Measurements from ENCODE around the gene VASH1. TPM values are rescaled to one million over a fixed set of nuclear protein-coding genes. Genes with fewer than 3 reads are reported as not detected.

VASH1 gene
- total RNA-seq, 8 experiments from 2014 or later = 1.1 to 29.5 (median 13.4) TPM

DNA sequence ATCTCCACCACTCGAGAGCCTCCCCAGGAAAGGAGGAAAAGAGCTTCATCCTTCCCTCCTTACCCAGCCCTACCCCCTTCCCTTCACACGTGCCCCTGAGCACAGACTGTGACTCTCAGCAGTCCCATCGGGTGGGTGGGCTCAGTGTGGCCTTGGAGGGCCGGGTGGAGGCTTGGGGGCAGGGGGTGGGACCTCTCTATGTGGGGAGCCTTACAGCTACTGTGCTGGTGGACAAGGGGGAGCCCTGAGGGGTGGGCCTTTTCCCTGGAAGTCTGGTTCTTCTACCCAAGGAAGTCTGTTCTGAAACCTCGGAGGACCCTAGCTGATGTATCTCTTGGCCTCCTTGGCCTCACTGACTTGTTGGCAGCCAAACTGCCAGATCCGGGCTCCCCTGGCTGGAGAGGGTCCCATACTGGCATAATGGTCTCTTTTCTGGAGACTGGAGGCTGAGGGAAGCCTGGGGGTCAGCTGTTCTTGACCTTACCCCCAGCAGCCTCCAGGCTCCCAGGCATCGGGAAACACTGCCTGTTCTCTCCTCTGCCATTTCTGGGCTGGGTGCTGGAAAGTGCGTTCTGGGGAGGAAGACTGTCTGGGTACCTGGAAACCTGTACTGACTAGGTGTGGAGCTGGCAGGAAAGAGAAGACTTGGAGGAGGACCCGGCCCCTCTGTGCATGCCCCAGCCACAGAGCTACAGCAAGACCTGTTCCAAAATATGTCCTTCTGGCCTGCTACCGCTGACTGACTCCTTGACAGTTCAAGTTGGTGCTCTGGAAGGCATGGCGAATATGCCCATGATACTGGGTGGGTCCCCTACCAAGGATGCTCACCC, 7.6 kb downstream of the VASH1 start:
- peak in 1 of 8 experiments; percentile 38 for ATAC-seq (replicated peaks in 6 of 8)
- in situ Hi-C loops (cut with MboI; ENCODE audit: low pct_unique_long_range_greater_than_20kb in 2 of 9, low sequenced_read_pairs in 9 of 9, unreplicated experiment in 9 of 9) = no loop called here
- H3K27ac ChIP-seq = no peak overlapping the region
- H3K4me3 ChIP-seq = no peak overlapping the region
- peaks cover 19 to 37% of the 10 kb centered on the region in 2 donors for H3K4me1 ChIP-seq (replicated peaks in 1 of 2)
- 57 to 100% (median 80%) methylated on average over 1 to 5 of the region's 11 CpGs; no CpG with 5 or more reads in 3 of the 10 experiments for WGBS, 10 experiments

DNA sequence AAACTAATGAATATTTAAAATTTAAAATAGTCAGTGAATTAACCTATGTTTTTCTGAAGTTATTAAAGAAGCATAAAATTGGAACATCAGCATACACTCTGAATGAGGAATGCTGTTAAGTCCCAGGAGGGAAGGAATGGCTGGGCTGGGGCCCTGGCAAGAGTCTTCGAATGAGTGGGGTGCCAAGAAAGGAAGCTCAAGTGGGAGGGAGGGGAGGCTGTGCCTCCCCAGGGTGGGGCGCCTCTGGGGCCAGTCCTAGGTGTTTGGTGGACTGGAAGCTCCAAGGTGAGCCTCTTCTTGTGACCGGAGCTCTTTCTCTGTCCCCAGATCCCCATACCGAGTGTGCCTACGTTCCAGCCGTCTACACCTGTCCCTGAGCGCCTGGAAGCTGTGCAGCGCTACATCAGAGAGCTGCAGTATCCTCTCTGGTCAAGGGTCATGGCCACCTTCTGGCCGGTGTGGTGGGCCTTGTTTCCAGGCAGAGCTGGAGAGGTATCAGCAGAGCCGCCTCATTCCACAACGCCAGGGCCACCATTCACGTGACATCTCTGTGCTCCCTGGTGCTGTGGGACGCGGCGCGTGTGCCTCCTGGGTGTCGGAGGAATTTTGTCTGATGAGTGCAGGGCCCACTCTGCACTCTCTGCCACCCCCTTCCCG, 8.5 kb downstream of the VASH1 start:
- no peak overlapping the region for H3K27ac ChIP-seq
- no peak overlapping the region for H3K4me3 ChIP-seq
- WGBS, 10 experiments = 90 to 100% (median 100%) methylated on average over 1 to 10 of the region's 18 CpGs; no CpG with 5 or more reads in 4 of the 10 experiments
- in situ Hi-C loops (cut with MboI; ENCODE audit: low pct_unique_long_range_greater_than_20kb in 2 of 9, low sequenced_read_pairs in 9 of 9, unreplicated experiment in 9 of 9) = no loop called here
- peaks cover 13 to 32% of the 10 kb centered on the region in 2 donors for H3K4me1 ChIP-seq (replicated peaks in 1 of 2)
- ATAC-seq (replicated peaks in 6 of 8) = no peak

DNA sequence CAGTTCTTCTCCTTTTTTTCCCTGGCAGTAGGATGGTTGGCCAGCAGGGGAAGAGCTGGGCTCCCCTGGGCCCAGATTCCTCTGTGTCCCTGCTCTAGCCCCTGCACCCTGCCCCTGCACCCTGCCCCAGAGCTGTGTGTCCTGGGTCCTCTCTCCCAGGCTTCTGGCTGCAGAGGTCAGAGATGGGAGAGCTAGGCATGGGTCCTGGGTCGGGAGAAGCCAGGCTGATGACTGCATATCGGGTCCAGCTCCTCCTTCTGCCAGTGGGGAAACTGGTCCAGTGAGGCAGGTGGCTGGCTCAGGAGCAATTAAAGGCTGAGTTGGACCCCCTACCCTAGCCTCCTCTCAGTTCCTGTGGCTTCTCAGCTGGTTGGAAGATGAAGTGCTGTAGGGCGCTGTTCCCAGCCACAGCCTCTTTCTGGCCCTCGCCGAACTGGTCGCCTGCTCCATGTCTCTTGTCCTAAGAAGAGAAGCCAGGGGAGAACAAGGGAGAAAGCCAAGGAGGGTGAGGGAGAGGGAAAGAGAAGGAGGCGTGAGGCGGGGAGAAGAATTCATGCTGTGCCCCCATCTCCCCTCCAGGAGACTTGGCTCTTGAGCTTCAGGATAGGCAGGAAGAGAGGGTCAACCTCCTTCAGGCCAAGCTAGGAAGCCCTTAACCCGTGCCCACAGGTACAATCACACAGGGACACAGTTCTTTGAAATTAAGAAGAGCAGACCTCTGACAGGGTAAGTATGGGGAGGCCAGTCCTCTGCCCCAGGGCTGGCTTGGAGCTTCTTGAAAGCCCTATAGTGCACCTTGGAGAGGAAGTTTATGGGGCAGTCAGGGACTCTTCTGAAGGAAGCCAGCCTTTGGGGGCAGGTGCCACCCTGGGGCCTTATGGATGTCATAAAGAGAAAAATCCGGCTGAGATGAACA, 9.5 kb downstream of the VASH1 start:
- in situ Hi-C loops (cut with MboI; ENCODE audit: low pct_unique_long_range_greater_than_20kb in 2 of 9, low sequenced_read_pairs in 9 of 9, unreplicated experiment in 9 of 9) = no loop called here
- no peak overlapping the region for H3K27ac ChIP-seq
- peaks cover 13 to 32% of the 10 kb centered on the region in 2 donors for H3K4me1 ChIP-seq (replicated peaks in 1 of 2)
- H3K4me3 ChIP-seq = no peak overlapping the region
- WGBS, 10 experiments = 61 to 100% (median 88%) methylated on average over 1 to 5 of the region's 10 CpGs; no CpG with 5 or more reads in 4 of the 10 experiments
- ATAC-seq (replicated peaks in 6 of 8) = no peak

DNA sequence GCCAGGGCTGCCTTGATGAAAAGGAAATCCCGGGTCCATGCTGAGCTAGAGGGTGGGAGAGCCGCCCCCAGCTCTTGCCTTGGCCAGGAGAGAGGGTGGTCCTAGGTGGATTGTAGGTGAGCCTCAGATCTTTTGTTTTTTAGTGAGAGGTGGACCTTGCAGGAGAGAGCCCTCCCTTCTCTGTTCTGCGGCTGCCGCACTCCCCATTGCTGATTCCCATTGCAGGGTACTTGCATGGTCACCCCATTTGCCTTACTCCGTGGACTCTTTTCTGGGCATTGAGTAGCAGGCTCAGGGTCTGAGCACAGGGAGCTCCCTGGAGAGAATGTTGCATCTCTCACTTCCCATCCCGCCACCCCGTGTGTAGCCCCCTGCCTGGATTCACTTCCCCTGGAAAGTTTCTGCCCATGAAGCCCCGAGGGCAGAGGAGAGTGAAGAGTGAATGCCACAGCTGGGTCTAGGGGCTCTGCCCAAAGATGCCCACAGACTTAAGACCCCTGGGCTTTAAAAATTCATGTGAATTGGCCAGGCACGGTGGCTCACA, 10.2 kb downstream of the VASH1 start:
- Histone ChIP-seq H3K27ac (no peak overlapping the region), H3K4me1 (replicated peaks in 1 of 2) (peaks cover 13 to 32% of the 10 kb centered on the region in 2 donors), H3K4me3 (no peak overlapping the region)
- no peak for ATAC-seq (replicated peaks in 6 of 8)
- 66 to 100% (median 93%) methylated on average over 1 to 4 of the region's 9 CpGs; no CpG with 5 or more reads in 5 of the 10 experiments for WGBS, 10 experiments
- in situ Hi-C loops (cut with MboI; ENCODE audit: low pct_unique_long_range_greater_than_20kb in 2 of 9, low sequenced_read_pairs in 9 of 9, unreplicated experiment in 9 of 9) = no loop called here

DNA sequence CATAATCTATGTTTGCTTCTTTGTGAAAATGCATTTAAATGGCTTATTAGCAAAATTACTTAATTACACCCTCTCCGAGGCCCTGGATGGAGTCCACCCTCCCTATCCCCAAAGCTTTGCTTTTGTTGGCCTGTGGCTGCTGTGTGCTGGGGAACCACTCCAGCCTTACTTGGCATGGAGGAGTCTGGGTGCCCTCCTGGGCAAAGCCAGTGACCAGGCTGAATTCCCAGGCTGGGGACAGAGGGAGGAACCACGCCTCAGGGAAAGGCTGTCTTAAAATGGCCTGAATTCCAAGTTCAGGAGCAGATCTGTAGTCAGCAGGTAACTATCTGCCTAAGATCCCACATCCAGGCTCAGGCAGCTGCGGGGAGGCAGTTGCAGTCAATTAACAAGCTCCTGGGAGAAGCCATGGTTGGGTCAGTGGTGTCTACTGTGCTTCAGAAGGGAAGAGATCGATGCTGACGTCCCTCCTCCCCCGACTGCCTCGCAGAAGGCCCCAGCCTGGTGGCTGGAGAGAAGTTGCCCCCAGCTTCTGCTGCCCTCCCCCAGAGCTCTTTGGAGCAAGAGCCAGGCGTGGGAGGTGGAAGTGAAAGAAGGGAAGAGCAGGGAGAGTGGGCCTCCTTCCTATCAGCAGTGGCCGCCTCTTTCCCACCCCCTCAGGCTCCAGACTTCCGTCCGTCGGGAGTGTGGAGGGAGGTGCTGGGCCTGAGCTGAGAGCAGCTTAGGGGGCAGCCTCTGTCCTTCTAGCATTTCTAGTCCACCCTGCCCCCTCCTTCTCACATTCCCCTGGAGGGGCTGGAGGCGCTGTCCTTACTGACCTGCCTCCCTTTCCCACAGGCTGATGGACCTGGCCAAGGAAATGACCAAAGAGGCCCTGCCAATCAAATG, 11.3 kb downstream of the VASH1 start:
- Histone ChIP-seq H3K4me3 (no peak overlapping the region), H3K27ac (peak overlapping the region in 1 of 2 donors; percentile 69), H3K4me1 (replicated peaks in 1 of 2) (peaks cover 8 to 31% of the 10 kb centered on the region in 2 donors)
- 50 to 100% (median 84%) methylated on average over 1 to 9 of the region's 13 CpGs; no CpG with 5 or more reads in 3 of the 10 experiments for WGBS, 10 experiments
- in situ Hi-C loops (cut with MboI; ENCODE audit: low pct_unique_long_range_greater_than_20kb in 2 of 9, low sequenced_read_pairs in 9 of 9, unreplicated experiment in 9 of 9) = no loop called here
- ATAC-seq (replicated peaks in 6 of 8) = peak in 6 of 8 experiments; percentile 7 to 46 (median 28)

DNA sequence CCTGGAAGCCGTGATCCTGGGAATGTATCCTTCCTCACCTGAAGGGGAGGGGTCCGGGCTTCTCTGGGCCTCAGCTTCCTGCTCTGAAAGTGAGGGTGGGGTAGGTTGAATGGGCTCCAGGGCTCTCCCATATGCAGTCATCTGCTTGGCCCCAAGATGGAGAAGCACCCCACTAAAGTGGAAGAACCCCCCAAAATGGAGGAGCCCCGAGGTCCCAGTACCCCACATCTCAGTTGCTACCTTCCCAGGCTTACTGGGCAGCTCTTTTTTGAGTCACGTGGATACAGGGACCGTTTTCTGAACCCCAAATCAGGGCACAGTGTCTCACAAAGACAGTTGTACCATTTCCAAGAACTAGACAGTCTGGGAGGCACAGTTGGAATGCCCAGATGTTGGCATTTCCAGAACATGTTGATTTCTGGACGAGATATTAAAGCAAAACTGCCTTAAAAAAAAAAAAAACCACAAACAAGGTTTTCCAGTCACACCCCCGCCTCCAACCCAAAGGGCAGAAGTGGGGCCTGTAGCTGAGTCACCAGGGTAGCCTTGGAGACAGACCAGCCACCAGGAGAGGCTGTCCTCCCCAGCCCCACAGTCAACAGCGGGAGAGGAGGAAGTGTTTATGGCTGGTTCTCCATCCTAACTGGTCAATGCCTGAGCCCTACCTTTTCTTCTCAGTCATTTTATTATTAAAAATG, 12.1 kb downstream of the VASH1 start:
- ATAC-seq (replicated peaks in 6 of 8) = peak in 7 of 8 experiments; percentile 43 to 95 (median 58)
- H3K27ac ChIP-seq = peak overlapping the region in 1 of 2 donors; percentile 25
- in situ Hi-C loops (cut with MboI; ENCODE audit: low pct_unique_long_range_greater_than_20kb in 2 of 9, low sequenced_read_pairs in 9 of 9, unreplicated experiment in 9 of 9) = no loop called here
- H3K4me1 ChIP-seq (replicated peaks in 1 of 2) = peaks cover under 1 to 23% of the 10 kb centered on the region in 2 donors
- WGBS, 10 experiments = 0 to 100% (median 67%) methylated on average over 1 to 4 of the region's 8 CpGs; no CpG with 5 or more reads in 3 of the 10 experiments
- no peak overlapping the region for H3K4me3 ChIP-seq

DNA sequence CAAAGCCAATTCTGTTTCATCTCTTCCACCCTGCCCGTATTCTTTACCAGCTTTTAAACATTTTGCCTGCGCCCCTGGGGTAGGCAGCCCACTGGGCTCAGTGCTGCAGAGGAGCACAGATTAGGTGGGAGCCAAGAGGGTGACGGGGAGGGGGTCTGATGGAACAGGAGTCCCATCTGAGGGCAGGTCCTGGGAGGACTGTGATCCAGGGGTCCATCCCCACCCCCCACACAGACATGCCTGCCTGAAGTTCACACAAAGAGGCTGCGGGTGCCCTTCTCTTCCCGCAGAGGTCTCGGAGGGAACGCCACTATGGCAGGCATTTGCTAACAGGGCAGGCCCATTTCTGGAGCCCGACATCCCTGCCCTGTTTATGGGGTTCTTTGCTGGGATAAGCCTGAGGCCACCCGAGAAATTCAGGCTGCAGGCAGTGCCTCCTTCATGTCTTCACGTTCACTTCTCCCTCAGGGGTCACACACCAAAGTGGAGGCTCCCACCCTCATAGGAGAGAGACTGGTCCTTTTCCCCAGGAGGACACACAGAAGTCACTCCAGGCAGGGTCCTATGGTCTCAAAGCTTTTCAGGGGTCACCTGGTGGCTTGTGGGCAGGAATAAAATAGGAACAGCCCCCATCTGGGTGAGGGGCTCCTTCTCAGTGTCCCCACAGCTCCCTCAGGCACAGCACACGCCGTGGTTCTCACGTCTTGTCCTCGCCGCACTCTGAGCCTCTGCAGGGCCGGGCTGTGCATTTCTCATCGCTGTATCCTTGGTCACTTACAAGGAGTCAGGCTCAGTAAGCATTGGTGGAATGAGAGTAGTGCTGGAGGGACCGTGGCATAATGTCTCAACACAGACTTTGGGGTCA, 12.9 kb downstream of the VASH1 start:
- H3K4me1 ChIP-seq (replicated peaks in 1 of 2) = peaks cover 0 to 19% of the 10 kb centered on the region in 2 donors
- 40 to 100% (median 83%) methylated on average over 1 to 9 of the region's 18 CpGs; no CpG with 5 or more reads in 3 of the 10 experiments for WGBS, 10 experiments
- no peak overlapping the region for H3K4me3 ChIP-seq
- H3K27ac ChIP-seq = no peak overlapping the region
- in situ Hi-C loops (cut with MboI; ENCODE audit: low pct_unique_long_range_greater_than_20kb in 2 of 9, low sequenced_read_pairs in 9 of 9, unreplicated experiment in 9 of 9) = no loop called here
- ATAC-seq (replicated peaks in 6 of 8) = no peak

DNA sequence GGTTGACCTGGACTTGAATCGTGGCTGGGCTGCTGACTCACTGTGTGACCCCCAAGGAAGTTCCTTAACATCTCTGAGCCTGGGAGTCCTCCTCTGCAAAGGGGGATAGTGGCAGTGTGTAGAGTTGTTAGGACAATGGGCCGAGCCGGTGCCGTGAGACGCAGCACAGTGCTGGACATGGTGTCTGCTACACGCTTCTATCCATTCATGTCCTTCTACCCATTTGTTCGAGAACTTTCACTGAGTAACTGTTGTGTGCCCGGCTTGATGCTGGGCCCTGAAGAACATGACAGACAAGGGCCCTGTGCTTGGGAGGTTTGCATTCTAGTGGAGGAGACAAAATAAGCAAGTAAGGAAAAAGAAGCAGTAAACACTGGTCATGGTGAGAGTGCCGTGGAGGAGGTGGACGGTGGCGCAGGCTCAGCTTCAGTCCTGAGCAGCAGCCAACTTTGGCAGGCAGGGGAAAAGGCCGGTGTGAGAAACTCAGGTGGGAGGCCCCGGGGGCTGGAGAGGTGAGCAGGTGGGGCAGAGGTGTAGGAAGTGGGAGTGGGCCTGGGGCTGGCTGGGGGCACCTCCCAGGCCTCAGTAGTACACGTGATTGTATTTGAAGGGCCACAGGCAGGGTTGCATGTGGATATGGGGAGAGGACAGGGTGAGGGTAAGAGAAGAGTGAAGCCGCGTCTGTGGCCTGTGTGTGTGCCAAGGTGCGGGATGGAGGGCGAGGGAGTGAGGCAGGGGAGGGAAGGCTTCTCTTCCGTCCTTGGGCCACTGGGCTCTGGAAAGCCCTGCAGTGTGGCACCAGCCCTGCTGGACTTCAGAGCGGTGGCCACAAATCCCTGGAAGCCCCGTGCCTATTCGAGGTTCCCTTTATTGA, 13.8 kb downstream of the VASH1 start:
- Histone ChIP-seq H3K27ac (no peak overlapping the region), H3K4me1 (replicated peaks in 1 of 2) (peaks cover 0 to 19% of the 10 kb centered on the region in 2 donors), H3K4me3 (no peak overlapping the region)
- 62 to 100% (median 91%) methylated on average over 2 to 14 of the region's 22 CpGs; no CpG with 5 or more reads in 4 of the 10 experiments for WGBS, 10 experiments
- no peak for ATAC-seq (replicated peaks in 6 of 8)
- in situ Hi-C loops (cut with MboI; ENCODE audit: low pct_unique_long_range_greater_than_20kb in 2 of 9, low sequenced_read_pairs in 9 of 9, unreplicated experiment in 9 of 9) = no loop called here

DNA sequence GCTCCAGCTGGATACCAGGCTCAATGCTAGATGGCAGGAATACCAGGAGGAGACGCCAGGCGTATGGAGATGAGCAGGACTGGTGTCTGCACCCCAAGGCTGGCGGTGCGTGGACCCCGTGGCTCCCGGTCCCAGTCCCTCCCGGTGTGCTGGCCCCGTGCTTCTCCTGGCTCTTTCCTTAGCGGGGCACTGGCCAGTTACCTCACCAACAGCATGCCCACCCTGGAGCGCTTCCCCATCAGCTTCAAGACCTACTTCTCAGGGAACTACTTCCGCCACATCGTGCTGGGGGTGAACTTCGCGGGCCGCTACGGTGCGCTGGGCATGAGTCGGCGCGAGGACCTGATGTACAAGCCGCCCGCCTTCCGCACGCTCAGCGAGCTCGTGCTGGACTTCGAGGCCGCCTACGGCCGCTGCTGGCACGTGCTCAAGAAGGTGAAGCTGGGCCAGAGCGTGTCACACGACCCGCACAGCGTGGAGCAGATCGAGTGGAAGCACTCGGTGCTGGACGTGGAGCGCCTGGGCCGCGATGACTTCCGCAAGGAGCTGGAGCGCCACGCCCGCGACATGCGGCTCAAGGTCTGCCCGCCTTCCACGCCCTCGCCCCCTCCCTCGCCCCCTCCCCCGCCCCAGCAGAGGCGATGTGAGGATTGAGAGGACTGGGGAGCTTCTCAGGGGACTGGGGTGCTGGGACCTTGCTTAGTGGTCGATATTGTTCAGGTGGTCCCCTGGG, 14.6 kb downstream of the VASH1 start:
- no peak overlapping the region for H3K4me3 ChIP-seq
- no peak for ATAC-seq (replicated peaks in 6 of 8)
- H3K27ac ChIP-seq = no peak overlapping the region
- peaks cover 0 to 27% of the 10 kb centered on the region in 2 donors for H3K4me1 ChIP-seq (replicated peaks in 1 of 2)
- in situ Hi-C loops (cut with MboI; ENCODE audit: low pct_unique_long_range_greater_than_20kb in 2 of 9, low sequenced_read_pairs in 9 of 9, unreplicated experiment in 9 of 9) = no loop called here
- 83 to 100% (median 94%) methylated on average over 1 to 12 of the region's 54 CpGs; no CpG with 5 or more reads in 7 of the 10 experiments for WGBS, 10 experiments
